Mucosa of descending colon (tissue), 3 donors: Measurements from ENCODE around the gene ARHGAP22. TPM values are rescaled to one million over a fixed set of nuclear protein-coding genes. Genes with fewer than 3 reads are reported as not detected.
"Not testable (repeated sequence)": the region's sequence is repeated elsewhere in the genome, so short reads cannot be mapped to it uniquely, and the experiment has no call there.

Source experiments
- ATAC-seq: fragments of 200-7000 bp; cut with Tn5 transposase; one replicate; pipeline ENCODE4 v1.9.1; 2020; ENCODE audit warnings: mild to moderate bottlenecking, moderate library complexity
- DNase-seq, 3 donors: peaks; one replicate each; pipeline ENCODE4 v3.0.0-alpha.2; 2020
- H3K36me3 ChIP-seq: fragments of 200-600 bp; one replicate; pipeline ENCODE4 v1.8.0; 2021; ENCODE audit warnings: low read depth, mild to moderate bottlenecking
- H3K4me1 ChIP-seq: fragments of 200-600 bp; one replicate; pipeline ENCODE4 v1.8.0; 2021; ENCODE audit warnings: low read depth, mild to moderate bottlenecking
- H3K4me3 ChIP-seq: fragments of 200-600 bp; one replicate; pipeline ENCODE4 v1.8.0; 2021; ENCODE audit warnings: mild to moderate bottlenecking
- H3K9me3 ChIP-seq: fragments of 200-600 bp; one replicate; pipeline ENCODE4 v1.8.0; 2021; ENCODE audit warnings: mild to moderate bottlenecking
- intact Hi-C, 2 donors: fragments of 100-400 bp; cut with DNase I in 1 of 2; cut with micrococcal nuclease in 1 of 2; formaldehyde crosslinking; loops; one replicate each; pipeline versions ENCODE4 v1.11.0 to v1.11.1; 2022; cut with DNase I, micrococcal nuclease
- total RNA-seq, 3 donors: library from RNA; stranded (reverse); fragmentation: NEBNext Ultra II Directional in 2 of 3; extraction: Animal tissue kit (Norgen Biotek cat#: 25700) in 2 of 3; gene quantifications; one replicate each; pipeline versions ENCODE4 v1.2.1 to v1.2.4, GENCODE V29; 2021 to 2023
- TF ChIP-seq, protein P1 (sequence below): fragments of 200-600 bp; IDR thresholded peaks from one replicate; pipeline ENCODE4 v1.8.0; 2022; ENCODE audit warnings: antibody characterized with exemption, mild to moderate bottlenecking
- donor health status: DM: no; HTN: no; CAD: no; lungs with moderate emphysema.
- donor health status: DM: no; HTN: no; CAD: no.
- donor health status: DM: no; HTN: yes; CAD: no.

Gene ARHGAP22
- total RNA-seq, 3 donors from 2014 or later = 0.93 to 5.9 (median 1.3) TPM

DNA sequence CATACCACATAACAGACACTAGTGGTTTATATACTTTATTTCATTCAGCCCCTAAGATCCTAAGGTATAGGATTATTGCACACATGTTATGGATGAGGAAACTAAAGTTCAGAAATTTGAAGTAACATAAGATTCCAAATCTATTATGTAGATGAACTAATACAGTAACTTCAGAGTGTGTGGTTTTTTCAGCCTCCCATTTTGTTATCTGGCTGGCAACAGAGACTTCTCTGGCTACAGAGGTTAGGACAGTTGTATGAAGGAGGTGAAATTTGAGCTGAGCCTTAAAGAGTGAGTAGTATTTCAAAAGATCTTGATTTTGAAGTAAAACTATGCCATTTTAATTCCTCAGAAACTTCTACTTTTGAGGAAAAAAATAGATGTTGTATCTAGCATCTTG is 173.0 kb downstream of the ARHGAP22 start:
- TF ChIP-seq, protein P1, sequence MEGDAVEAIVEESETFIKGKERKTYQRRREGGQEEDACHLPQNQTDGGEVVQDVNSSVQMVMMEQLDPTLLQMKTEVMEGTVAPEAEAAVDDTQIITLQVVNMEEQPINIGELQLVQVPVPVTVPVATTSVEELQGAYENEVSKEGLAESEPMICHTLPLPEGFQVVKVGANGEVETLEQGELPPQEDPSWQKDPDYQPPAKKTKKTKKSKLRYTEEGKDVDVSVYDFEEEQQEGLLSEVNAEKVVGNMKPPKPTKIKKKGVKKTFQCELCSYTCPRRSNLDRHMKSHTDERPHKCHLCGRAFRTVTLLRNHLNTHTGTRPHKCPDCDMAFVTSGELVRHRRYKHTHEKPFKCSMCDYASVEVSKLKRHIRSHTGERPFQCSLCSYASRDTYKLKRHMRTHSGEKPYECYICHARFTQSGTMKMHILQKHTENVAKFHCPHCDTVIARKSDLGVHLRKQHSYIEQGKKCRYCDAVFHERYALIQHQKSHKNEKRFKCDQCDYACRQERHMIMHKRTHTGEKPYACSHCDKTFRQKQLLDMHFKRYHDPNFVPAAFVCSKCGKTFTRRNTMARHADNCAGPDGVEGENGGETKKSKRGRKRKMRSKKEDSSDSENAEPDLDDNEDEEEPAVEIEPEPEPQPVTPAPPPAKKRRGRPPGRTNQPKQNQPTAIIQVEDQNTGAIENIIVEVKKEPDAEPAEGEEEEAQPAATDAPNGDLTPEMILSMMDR = no peak
- H3K4me3 ChIP-seq = no peak overlapping the region
- no peaks in the 10 kb centered on the region for H3K4me1 ChIP-seq
- no peaks in the 10 kb centered on the region for H3K36me3 ChIP-seq
- intact Hi-C loops = no loop called here
- DNase-seq = no peak
- H3K9me3 ChIP-seq = no peaks in the 10 kb centered on the region
- no peak for ATAC-seq

DNA sequence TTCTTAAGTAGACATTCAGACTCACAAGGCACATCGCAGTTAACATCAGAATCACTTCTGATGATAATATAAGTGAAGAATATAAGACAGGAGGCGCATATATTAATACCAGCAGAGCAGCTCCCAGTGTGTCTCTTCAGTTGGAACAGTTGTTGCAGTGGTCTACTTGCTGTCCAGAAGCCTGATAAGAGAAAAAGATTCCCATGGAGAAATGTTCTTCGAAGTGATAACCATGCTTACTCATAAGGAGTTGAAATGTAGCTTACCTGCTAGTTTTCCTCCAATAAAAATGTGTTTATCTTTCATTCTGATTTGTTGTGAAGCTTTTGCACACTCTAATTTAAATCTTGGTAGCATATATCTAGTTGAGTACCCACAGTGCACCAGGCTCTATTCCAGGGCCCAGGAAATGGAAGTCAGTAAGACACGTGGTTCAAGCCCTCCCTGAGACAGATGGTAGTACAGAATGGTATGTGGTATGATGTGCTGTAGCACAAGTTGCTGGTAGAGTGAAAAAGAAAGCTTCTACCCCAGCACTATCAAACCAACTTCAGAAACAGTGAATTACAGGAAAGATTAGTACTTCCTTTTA is 174.4 kb downstream of the ARHGAP22 start:
- H3K4me3 ChIP-seq = no peak overlapping the region
- ATAC-seq (no peak), DNase-seq (no peak)
- H3K9me3 ChIP-seq = no peaks in the 10 kb centered on the region
- intact Hi-C loops = no loop called here
- TF ChIP-seq, protein P1 = no peak
- H3K4me1 ChIP-seq = no peaks in the 10 kb centered on the region
- H3K36me3 ChIP-seq = no peaks in the 10 kb centered on the region

DNA sequence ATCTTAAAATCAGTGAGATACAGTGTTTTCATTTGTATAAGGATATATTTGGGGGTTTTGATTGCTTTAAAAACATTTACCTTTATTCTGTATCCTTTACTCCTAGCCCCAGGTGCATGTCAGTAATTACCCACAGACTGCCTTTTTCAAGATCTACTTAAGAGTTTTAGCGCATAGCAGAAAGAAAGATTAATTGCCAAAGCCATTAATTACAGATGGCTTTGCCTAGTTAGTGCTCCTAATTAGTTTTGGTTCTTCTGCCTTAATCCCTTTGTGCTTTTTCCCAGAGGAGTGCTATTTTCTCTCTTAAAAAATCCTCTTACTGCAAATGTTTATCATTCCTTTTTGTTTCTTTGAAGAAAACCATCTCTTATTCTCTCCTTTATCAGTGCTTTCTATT is 175.6 kb downstream of the ARHGAP22 start:
- ATAC-seq (no peak), DNase-seq (no peak)
- Histone ChIP-seq H3K36me3 (no peaks in the 10 kb centered on the region), H3K9me3 (no peaks in the 10 kb centered on the region), H3K4me3 (no peak overlapping the region), H3K4me1 (no peaks in the 10 kb centered on the region)
- TF ChIP-seq, protein P1 = no peak
- intact Hi-C loops = no loop called here

DNA sequence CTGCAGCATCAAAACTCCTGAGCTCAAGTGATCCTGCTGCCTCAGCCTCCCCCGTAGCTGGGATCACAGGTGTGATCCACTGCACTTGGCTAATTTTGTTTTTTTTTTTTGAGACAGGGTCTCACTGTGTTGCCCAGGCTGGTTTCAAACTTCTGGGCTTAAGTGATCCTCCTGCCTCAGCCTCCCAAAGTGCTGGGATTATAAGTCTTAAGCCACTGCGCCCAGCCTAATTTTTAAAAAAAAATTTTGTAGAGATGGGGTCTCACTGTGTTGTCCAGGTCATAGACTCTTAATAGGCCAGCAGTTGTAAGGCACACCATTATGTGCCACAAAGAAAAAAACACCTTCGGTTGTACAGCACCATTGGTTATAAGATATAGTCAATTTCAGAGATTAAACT is 176.0 kb downstream of the ARHGAP22 start:
- DNase-seq (no peak), ATAC-seq (no peak)
- Histone ChIP-seq H3K9me3 (no peaks in the 10 kb centered on the region), H3K4me1 (no peaks in the 10 kb centered on the region), H3K4me3 (no peak overlapping the region), H3K36me3 (no peaks in the 10 kb centered on the region)
- intact Hi-C loops = no loop called here
- TF ChIP-seq, protein P1 = no peak

DNA sequence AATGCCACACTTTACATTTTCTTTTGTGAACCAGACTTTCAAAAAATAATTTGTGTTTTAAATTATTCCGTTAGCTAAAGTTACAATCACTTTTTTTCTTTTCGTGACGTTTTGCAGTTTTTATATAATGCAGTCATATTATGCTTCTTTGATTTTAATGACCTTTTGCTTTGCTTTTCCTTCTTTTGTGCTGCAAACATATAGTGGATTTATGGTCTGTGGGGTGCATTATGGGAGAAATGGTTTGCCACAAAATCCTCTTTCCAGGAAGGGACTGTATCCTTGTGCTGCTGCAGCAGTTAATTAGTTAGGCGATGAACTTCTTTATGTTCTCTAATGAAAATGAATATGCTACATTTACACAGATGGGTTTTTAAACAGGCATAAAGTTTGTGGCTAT is 181.0 kb downstream of the ARHGAP22 start:
- Histone ChIP-seq H3K36me3 (no peaks in the 10 kb centered on the region), H3K4me3 (no peak overlapping the region), H3K9me3 (no peaks in the 10 kb centered on the region), H3K4me1 (no peaks in the 10 kb centered on the region)
- intact Hi-C loops = no loop called here
- ATAC-seq (no peak), DNase-seq (no peak)
- TF ChIP-seq, protein P1 = no peak

DNA sequence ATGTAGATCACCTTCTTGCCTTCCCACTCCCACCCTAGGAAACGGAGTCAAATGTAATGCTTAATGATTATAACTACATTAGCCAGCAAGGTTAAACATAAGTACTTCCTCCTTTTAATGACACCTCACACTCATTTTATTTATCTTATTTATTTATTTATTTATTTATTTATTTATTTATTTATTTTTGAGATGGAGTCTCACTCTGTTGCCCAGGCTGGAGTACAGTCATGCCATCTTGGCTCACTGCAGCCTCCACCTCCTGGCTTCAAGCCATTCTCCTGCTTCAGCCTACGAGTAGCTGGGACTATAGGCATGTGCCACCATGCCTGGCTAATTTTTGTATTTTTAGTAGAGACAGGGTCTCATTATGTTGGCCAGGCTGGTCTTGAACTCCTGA is 183.0 kb downstream of the ARHGAP22 start:
- H3K4me1 ChIP-seq, ATAC-seq, H3K9me3 ChIP-seq, H3K36me3 ChIP-seq, DNase-seq, H3K4me3 ChIP-seq, intact Hi-C loops: not testable (repeated sequence)
